Stimulated activated CD8-positive, alpha-beta memory T cell treated with anti-CD3 and anti-CD28 coated beads, Interleukin-4, amount 100 ng/mL, for 48 hours (primary cell): ENCODE data around the gene STX7.

Experiments used
- DNase-seq: peaks from one replicate; pipeline ENCODE4 v3.0.0-alpha.2; 2020

The STX7 gene

GRCh38 chr6:132405143-132405915 is 107.6 kb downstream of the STX7 start:
- no peak for DNase-seq

GRCh38 chr6:132404736-132405135 is 108.2 kb downstream of the STX7 start:
- no peak for DNase-seq

- DNase-seq, result no peak
Measured at GRCh38 chr6:132404330-132404729, 108.6 kb downstream of the STX7 start.

- no peak for DNase-seq
Measured at GRCh38 chr6:132401618-132402285, 111.2 kb downstream of the STX7 start.

GRCh38 chr6:132400883-132401617 is 111.9 kb downstream of the STX7 start, which contains the start of gene MOXD1:
TSS of gene MOXD1 (minus strand) at chr6:132401475. CDS start at chr6:132401426, 49 bp downstream.
- no peak for DNase-seq

- no peak for DNase-seq
Measured at GRCh38 chr6:132400555-132400882, 112.4 kb downstream of the STX7 start.

GRCh38 chr6:132399376-132400074 is 113.4 kb downstream of the STX7 start:
- DNase-seq, result no peak
